Smooth muscle cell of trachea (primary cell): Measurements from ENCODE around the gene NMD3. TPM values are rescaled to one million over a fixed set of nuclear protein-coding genes. Genes with fewer than 3 reads are reported as not detected.

Source experiments
- total RNA-seq: library from RNA; depleted of rRNA; stranded (reverse); fragments of >200 nt; gene quantifications from 2 replicates; pipeline ENCODE4 v1.2.1, GENCODE V29; 2014

NMD3 gene
- 97.9 and 106 TPM in 2 replicates for total RNA-seq

DNA sequence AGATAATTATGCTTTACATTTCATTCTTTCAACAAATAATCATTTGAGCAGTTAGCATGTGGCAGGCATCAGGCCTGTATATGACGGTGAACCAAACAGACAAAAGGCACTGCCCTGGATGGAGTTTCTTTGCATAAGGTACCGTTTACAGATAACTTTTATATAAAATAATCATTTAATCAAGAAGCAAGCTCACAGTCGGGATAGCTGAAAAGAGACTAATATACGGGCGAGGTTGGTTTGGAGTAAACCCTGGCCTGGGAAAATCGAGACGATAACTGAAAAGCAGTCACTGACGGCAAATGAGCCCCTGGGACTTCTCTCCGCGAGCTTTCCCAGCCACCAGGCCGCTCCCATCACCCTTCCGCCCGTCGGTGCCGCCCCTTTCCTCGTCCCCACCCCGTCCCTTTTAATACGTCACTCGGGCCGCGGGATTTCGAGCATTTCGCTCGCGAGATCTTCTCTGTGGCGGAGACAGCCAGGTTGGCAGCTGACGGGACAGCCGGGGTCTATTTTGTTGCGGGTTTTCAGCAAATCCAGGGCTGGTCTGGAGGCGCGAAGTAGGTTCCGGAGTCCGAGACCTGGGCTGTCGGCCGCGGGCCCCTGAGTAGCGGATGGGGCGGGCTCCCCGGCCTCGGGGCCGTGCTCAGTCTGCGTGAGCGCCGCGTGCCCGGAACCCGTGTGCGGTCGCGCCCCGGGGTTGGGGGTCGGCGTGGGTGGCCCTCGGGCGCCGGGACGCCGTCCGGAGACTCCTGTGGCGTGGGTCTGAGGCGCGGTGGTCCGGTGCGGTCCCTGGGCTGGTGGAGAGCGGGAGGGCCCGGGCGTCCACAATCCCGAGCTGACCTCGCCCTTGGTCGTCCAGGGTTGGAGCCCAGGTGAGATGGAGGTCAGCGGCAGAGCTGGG, at the start of gene NMD3:
Gene NMD3, plus strand, starts transcription at position 462 of the 904 bp plus-strand sequence. CDS start 703 bp downstream, outside the sequence.

Other genes starting within 250 kb of the NMD3 start
- gene B3GALNT1, start 116.0 kb upstream of the NMD3 start, total RNA-seq: 15.9 and 16.9 TPM in 2 replicates
- gene SPTSSB, start 150.2 kb downstream of the NMD3 start, total RNA-seq: 0.33 and 0.58 TPM in 2 replicates